Endometrium (tissue), 2 donors: Measurements from ENCODE around the gene RBM20.

ENCODE experiments used
- FAIRE-seq: peaks from 2 replicates; lab custom pipeline; 2012; peaks lifted over from hg19 to GRCh38; lab: Jason Lieb, UNC
- donor health status: control.
- donor health status: control.

RBM20 gene

DNA sequence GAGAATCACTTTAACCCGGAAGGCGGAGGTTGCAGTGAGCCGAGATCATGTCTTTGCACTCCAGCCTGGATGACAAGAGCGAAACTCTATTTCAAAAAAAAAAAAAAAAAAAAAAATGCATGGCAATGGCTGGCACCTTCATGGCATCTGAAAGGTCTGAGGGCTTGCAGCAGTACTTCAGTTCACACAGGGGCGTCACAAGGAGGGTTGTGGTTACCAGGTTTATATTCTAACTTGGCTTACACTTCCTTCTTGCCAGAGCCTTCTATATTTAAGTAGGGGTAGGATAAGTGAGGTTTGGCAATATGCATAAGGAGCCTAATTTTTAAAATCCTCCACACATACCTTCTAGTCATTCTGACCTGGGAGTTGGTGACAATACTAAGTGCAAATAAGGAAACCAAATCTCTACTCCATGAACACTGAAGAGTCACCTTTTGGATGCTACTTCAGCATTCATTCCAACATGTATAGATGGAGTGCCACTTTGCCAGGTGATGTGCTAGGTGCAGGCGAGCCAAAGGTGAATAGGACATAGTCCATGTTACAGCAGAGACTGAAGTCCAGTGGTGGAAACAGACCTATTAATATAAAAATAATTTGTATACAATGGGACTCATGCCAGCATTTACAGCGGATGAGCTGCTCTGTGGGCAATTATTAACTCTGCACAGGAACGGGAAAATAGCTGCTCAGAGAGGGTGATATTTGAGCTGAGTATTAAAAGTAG is 169.8 kb downstream of the RBM20 start:
- no peak for FAIRE-seq

- no peak for FAIRE-seq
These were observed 171.3 kb downstream of the RBM20 start for GRCh38 chr10:110815354-110816004.

DNA sequence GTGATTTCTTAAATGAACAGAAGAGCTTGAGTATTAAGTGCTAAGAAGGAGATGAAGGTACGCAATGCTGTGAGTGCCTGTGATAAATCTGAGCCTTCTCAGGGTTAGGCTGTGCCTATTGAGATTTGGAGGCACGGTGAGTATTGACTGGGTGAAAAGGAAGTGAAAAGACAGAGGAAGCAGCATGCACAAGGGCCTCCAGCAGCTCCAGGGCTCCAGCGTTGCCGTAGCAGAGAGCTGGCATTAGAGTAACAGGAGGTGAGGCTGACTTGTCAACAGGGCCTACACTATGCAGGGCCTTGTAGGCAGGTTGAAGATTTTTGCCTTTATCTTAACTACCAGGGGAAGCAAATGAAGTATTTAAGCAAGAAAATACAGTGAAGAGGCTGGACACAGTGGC is 173.5 kb downstream of the RBM20 start:
- FAIRE-seq = no peak

- FAIRE-seq = no peak
These were observed 174.4 kb downstream of the RBM20 start for GRCh38 chr10:110818311-110819256.

- no peak for FAIRE-seq
These were observed 176.2 kb downstream of the RBM20 start for GRCh38 chr10:110820321-110820814.

DNA sequence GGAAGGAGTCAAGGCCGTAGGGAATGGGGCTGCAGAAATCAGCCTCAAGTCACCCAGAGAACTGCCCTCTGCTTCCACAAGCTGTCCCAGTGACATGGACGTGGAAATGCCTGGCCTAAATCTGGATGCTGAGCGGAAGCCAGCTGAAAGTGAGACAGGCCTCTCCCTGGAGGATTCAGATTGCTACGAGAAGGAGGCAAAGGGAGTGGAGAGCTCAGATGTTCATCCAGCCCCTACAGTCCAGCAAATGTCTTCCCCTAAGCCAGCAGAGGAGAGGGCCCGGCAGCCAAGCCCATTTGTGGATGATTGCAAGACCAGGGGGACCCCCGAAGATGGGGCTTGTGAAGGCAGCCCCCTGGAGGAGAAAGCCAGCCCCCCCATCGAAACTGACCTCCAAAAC is 177.4 kb downstream of the RBM20 start:
- no peak for FAIRE-seq

DNA sequence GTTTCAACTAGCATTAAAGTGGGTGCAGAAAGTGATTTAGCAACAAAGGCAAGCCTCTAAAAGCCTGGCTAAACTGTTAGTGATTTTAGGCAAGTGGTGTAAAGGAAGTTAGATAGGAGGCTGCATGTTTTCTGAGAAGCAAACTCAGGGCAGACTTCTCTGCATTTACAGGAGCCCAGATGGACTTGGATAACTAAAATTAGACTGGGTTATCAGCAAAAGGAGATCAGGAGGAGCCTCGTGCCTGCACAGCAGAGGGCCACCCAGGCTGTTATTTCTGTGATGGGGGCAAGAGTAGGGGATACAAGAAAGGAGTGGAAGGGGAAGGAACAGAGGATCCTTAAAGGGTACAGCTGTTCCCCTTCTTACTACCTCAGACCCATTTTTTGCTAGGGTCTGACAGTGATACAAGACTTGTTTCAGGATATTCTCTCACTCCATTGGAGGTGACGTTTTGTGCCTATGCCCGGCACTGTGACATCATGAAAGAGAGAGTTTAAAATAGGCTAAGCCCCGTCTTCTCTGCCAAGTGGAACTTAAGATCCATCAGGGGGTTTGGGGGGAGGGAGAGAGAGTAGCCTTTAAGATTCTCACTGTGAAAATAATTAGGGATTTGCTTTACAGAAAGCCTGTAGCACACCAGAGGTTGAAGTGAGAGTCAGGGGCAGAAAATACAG is 178.0 kb downstream of the RBM20 start:
- FAIRE-seq = no peak

- no peak for FAIRE-seq
These were observed 178.7 kb downstream of the RBM20 start for GRCh38 chr10:110822712-110823311.

DNA sequence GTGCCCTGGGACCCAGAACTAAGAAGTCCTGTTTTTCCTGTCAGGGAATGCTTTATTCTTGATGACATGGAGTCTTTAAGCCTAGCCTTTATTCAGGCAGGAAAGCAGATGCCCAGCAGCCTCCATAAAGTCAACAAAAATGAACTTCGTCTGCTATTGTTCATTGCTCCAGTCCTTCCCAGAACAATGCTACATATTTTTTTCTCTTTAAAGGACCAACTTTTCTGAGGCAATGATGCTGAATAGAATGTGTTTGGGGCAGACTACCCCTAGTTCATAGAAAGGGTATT is 180.0 kb downstream of the RBM20 start:
- FAIRE-seq = no peak

- FAIRE-seq = no peak
These were observed 180.5 kb downstream of the RBM20 start for GRCh38 chr10:110824660-110825059.

DNA sequence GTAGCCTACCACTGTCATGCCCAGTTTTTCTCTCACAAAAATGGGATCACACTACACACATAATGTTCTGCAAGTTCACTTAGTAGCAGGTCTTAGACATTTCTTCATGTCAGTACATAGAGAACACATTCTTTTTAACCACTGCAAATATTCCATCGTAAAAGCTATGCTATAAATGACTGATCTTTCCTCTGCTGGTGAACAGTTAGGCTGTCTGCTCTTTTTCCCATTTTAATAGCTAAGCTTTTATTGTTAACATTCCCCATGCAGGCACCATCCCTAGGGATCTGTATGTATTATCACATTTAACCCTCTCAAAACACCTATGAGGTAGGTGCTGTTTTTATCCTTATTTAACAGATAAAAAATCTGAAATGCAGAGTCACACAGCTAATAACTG is 181.4 kb downstream of the RBM20 start:
- no peak for FAIRE-seq

- no peak for FAIRE-seq
These were observed 183.3 kb downstream of the RBM20 start for GRCh38 chr10:110827410-110827809.

- FAIRE-seq = no peak
These were observed 183.7 kb downstream of the RBM20 start for GRCh38 chr10:110827875-110828274.

- no peak for FAIRE-seq
These were observed 184.4 kb downstream of the RBM20 start for GRCh38 chr10:110828525-110828924.

DNA sequence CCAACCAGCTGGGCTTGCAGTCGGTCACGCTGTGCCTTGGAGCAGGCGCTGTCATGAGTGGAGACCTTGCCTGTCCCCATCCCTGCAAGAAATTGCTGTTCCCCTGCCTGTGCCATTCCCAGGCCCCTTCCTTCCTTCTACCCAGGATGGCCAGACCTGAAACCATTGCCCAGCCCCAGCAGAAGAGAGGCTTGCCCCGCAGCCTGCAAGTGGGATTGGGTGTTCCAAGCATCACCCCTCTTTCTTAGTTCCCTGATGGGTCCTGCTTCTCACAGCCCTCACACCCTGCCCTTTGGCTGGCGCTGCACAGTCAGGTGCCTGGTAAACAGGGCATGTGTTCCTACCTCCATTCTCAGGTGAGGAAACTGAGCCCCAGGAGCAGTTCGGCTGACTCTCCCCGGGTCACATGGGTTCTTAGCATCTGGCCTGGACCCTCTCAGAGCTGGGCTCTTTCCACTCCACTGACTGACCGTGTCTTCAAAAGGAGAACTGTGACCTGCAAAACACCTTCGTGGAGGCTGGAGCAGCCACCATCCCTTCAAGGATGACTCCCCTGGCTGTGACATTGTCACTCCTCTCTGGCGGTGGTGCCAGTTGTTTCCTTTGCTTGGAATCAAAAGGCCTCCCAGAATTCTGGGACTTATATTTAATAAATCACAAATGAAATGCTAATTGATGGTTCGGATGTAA is 185.7 kb downstream of the RBM20 start:
- FAIRE-seq = no peak

- no peak for FAIRE-seq
These were observed 189.3 kb downstream of the RBM20 start for GRCh38 chr10:110833234-110833940.

- no peak for FAIRE-seq
These were observed 189.9 kb downstream of the RBM20 start for GRCh38 chr10:110833941-110834628.

DNA sequence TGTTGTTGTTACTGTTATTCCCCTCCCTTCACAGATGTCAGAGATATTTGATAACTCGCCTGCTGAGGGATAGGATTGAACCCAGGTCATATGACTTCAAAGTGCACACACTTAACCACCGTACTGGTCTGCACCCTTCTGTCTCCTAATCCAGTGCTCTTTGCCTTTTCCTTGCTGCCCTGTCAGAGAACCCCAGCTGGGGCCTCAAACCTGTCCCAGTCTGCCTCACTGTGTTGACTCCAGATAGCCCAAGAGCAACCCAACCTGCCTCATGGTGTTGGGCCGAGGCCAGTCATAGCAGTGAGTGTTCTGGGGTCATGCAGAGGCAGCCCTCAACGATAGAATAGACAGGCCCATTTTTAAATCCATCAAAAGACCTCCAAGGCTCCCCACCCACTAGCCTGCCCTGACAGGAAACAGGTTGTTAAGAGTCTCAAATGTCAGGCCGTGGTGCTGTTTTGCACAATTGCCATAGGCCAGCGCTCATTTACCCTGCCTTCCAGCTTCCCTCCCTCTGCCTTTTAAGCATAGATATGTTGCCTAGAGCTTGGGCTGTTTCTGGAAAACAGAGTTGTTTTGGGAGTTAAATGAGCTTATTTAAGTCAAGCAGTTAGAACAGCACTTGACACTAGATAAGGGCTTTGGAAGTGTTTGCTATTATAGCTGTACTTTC is 190.6 kb downstream of the RBM20 start:
- peak; percentile 82 for FAIRE-seq

DNA sequence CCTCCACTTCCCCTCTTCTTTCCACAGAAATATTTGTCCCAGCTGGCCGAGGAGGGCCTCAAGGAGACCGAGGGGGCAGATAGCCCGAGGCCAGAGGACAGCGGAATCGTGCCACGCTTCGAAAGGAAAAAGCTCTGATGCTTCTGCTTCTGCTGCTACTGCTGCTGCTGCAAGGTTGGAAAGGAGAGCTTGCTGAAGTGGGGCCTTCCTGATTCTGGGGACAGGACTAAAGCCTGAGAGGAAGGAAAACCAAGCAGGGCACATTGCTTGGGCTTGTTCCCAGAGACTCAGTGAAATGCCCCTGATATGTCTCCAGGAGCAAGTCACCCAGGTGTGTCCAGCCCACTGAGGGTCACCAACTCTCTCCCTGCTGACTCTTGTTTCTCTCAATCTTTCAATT is 191.7 kb downstream of the RBM20 start:
- no peak for FAIRE-seq
